Endothelial cell of umbilical vein (primary cell): ENCODE data around the gene DLL4.

Experiments
- CTCF ChIP-seq, 2 donors: IDR thresholded peaks; 1 replicate in 1 of 2; 2 replicates in 1 of 2; pipeline ENCODE4 v1.5.1; 2011; ENCODE audit warnings: low read length in 2 of 2, mild to moderate bottlenecking in 2 of 2, moderate library complexity in 2 of 2, control low read depth in 1 of 2, inconsistent platforms in 1 of 2, low read depth in 1 of 2; ENCODE audit not compliant: insufficient read depth in 1 of 2; ENCODE audit errors: extremely low read depth in 1 of 2
- EZH2 ChIP-seq: IDR thresholded peaks from 2 replicates; pipeline ENCODE4 v1.6.1; 2012; ENCODE audit warnings: borderline replicate concordance, low read depth, mild to moderate bottlenecking, moderate library complexity, low read length, inconsistent platforms; ENCODE audit not compliant: severe bottlenecking
- JUN ChIP-seq: IDR thresholded peaks from 2 replicates; pipeline ENCODE4 v1.6.1; 2011; ENCODE audit warnings: borderline replicate concordance, low read depth; ENCODE audit not compliant: insufficient read length, insufficient read depth
- MYC ChIP-seq: IDR thresholded peaks from one replicate; pipeline ENCODE4 v1.6.1; 2011; ENCODE audit warnings: mild to moderate bottlenecking, low read depth, low read length
- POLR2A ChIP-seq: IDR thresholded peaks from 2 replicates; pipeline ENCODE4 v1.6.1; 2012; ENCODE audit warnings: low read depth, mild to moderate bottlenecking, control low read depth, low read length
- POLR2AphosphoS5 ChIP-seq: IDR thresholded peaks from 2 replicates; pipeline ENCODE4 v1.6.1; 2012; ENCODE audit warnings: low read depth, mild to moderate bottlenecking, control low read depth, low read length, moderate library complexity; ENCODE audit not compliant: insufficient read depth

GRCh38 chr15:40985541-40986330 lies 56.6 kb downstream of the DLL4 start:
- TF ChIP-seq CTCF (IDR thresholded peaks at IDR 0.05; ENCODE audit: extremely low read depth in 1 of 2, insufficient read depth in 1 of 2, low read depth in 1 of 2, low read length in 2 of 2) (no peak), JUN (no peak), POLR2A (no peak), EZH2 (no peak), POLR2AphosphoS5 (no peak), MYC (no peak)
